ENCODE results near the gene SON. TPM values are rescaled to one million over a fixed set of nuclear protein-coding genes. Genes with fewer than 3 reads are reported as not detected.

Gene SON
- total RNA-seq, 1 experiment from 2014 or later, result 183 TPM

GRCh38 chr21:33618407-33618806, 75.6 kb downstream of the SON start:
- no peak for TF ChIP-seq TCF7L2 (IDR thresholded peaks at IDR 0.05; ENCODE audit: low read depth, low read length)
- no peak for TF ChIP-seq SIN3A (IDR thresholded peaks at IDR 0.05; ENCODE audit: borderline replicate concordance, insufficient read depth, low read depth, low read length)
- no peak for TF ChIP-seq POLR2AphosphoS5 (IDR thresholded peaks at IDR 0.05; ENCODE audit: low read depth, low read length)
- TF ChIP-seq REST (IDR thresholded peaks at IDR 0.05; ENCODE audit: insufficient read depth in 1 of 2, low read depth in 2 of 2, low read length in 1 of 2), result no peak
- TF ChIP-seq CTCF (IDR thresholded peaks at IDR 0.05), result no peak
- ATAC-seq (no peak), DNase-seq (ENCODE audit: low read depth, low spot score) (no peak)
- peaks cover 6% of the 10 kb centered on the region for H3K36me3 ChIP-seq (ENCODE audit: control insufficient read depth, insufficient read depth, low read length)
- ChIA-PET POLR2A (interaction anchor here (0.5 kb wide), 1 partner anchor 75 kb away, joined by 9 read pairs; no protein-coding TSS in a partner anchor), CTCF (no interaction called here)
- H3K27me3 ChIP-seq (ENCODE audit: control insufficient read depth, insufficient read depth, low read length), result no peaks in the 10 kb centered on the region
- H3K9me3 ChIP-seq (ENCODE audit: control insufficient read depth, insufficient read depth, low read depth, low read length), result no peaks in the 10 kb centered on the region
- H3K27ac ChIP-seq (ENCODE audit: low read length), result no peak overlapping the region
- H3K4me1 ChIP-seq (ENCODE audit: control insufficient read depth, insufficient read depth, low read length), result no peaks in the 10 kb centered on the region
- H3K4me3 ChIP-seq (ENCODE audit: low read depth in 2 of 2, low read length in 2 of 2), result no peak overlapping the region
- intact Hi-C loops (cut with micrococcal nuclease; ENCODE audit: unreplicated experiment), result no loop called here
- BruUV-seq (replicated peaks), result no TSS peak
- in situ Hi-C loops (cut with HindIII; ENCODE audit: low pct_unique_long_range_greater_than_20kb, low sequenced_read_pairs), result no loop called here

GRCh38 chr21:33619726-33620125, 76.9 kb downstream of the SON start:
- DNase-seq (ENCODE audit: low read depth, low spot score), result no peak
- no peak for ATAC-seq
- H3K4me3 ChIP-seq (ENCODE audit: low read depth in 2 of 2, low read length in 2 of 2), result no peak overlapping the region
- ChIA-PET POLR2A (no interaction called here), CTCF (no interaction called here)
- BruUV-seq (replicated peaks), result no TSS peak
- no peak for TF ChIP-seq POLR2AphosphoS5 (IDR thresholded peaks at IDR 0.05; ENCODE audit: low read depth, low read length)
- TF ChIP-seq CTCF (IDR thresholded peaks at IDR 0.05), result no peak
- no peak for TF ChIP-seq REST (IDR thresholded peaks at IDR 0.05; ENCODE audit: insufficient read depth in 1 of 2, low read depth in 2 of 2, low read length in 1 of 2)
- no peak for TF ChIP-seq TCF7L2 (IDR thresholded peaks at IDR 0.05; ENCODE audit: low read depth, low read length)
- TF ChIP-seq SIN3A (IDR thresholded peaks at IDR 0.05; ENCODE audit: borderline replicate concordance, insufficient read depth, low read depth, low read length), result no peak
- intact Hi-C loops (cut with micrococcal nuclease; ENCODE audit: unreplicated experiment) (no loop called here), in situ Hi-C loops (cut with HindIII; ENCODE audit: low pct_unique_long_range_greater_than_20kb, low sequenced_read_pairs) (no loop called here)
- H3K27me3 ChIP-seq (ENCODE audit: control insufficient read depth, insufficient read depth, low read length), result no peaks in the 10 kb centered on the region
- no peaks in the 10 kb centered on the region for H3K9me3 ChIP-seq (ENCODE audit: control insufficient read depth, insufficient read depth, low read depth, low read length)
- H3K4me1 ChIP-seq (ENCODE audit: control insufficient read depth, insufficient read depth, low read length), result no peaks in the 10 kb centered on the region
- peaks cover 9% of the 10 kb centered on the region for H3K36me3 ChIP-seq (ENCODE audit: control insufficient read depth, insufficient read depth, low read length)
- H3K27ac ChIP-seq (ENCODE audit: low read length), result no peak overlapping the region
